C4-2B (cell line): ENCODE results near the gene CYP51A1.

Source experiments
- CTCF ChIP-seq: fragments of 450-650 bp; conservative IDR thresholded peaks from 2 replicates; pipeline ENCODE4 v1.5.1; 2017; ENCODE audit warnings: mild to moderate bottlenecking
- ZFX ChIP-seq: fragments of 450-650 bp; IDR thresholded peaks from 2 replicates; pipeline ENCODE4 v1.6.1; 2017

DNA sequence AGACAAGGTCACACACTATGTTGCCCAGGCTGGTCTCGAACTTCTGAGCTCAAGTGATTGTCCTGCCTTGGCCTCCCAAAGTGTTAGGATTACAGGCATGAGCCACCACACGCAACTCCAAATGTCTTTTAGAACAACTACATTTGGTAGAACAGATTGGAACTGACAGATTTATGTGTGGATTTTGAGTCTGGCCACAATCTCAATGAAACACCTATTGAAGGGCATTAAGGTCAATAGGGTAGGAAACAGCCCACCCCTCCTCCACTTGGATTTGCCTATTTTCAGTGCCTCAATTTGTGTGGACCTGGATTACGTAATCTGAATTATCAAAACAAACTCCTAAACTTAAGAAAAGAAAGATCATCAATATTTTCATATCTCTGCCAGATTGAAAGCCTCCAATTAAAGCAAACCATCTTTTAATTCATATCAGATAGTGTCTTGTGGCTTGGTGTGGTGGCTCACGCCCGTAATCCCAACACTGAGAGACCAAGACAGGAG is 15.5 kb upstream of the CYP51A1 start:
- no peak for TF ChIP-seq CTCF
- TF ChIP-seq ZFX: no peak
